NCI-H1417 treated with DMSO at 0.1 percent for 48 hours (cell line): ENCODE data around the gene REXO4.

ENCODE experiments used
- DNase-seq: peaks from one replicate; lab custom pipeline; 2025; lab: John Stamatoyannopoulos, UW

REXO4 gene

GRCh38 chr9:133449760-133450159 is 31.9 kb upstream of the REXO4 start:
- DNase-seq = no peak

- no peak for DNase-seq
Observed at GRCh38 chr9:133448487-133448972, 30.7 kb upstream of the REXO4 start.

GRCh38 chr9:133445293-133445969 is 27.6 kb upstream of the REXO4 start:
- DNase-seq = no peak

- DNase-seq = no peak
Observed at GRCh38 chr9:133443982-133444381, 26.2 kb upstream of the REXO4 start.

- no peak for DNase-seq
Observed at GRCh38 chr9:133443248-133443647, 25.4 kb upstream of the REXO4 start.

- no peak for DNase-seq
Observed at GRCh38 chr9:133441571-133441970, 23.8 kb upstream of the REXO4 start.

GRCh38 chr9:133440874-133441273 is 23.1 kb upstream of the REXO4 start:
- no peak for DNase-seq

- no peak for DNase-seq
Observed at GRCh38 chr9:133439337-133439736, 21.5 kb upstream of the REXO4 start.

GRCh38 chr9:133437753-133438531 is 20.1 kb upstream of the REXO4 start:
- no peak for DNase-seq

GRCh38 chr9:133436681-133437080 is 18.9 kb upstream of the REXO4 start:
- no peak for DNase-seq

- no peak for DNase-seq
Observed at GRCh38 chr9:133433351-133433843, 15.6 kb upstream of the REXO4 start.

- no peak for DNase-seq
Observed at GRCh38 chr9:133430244-133430643, 12.4 kb upstream of the REXO4 start.

GRCh38 chr9:133429641-133430161 is 11.9 kb upstream of the REXO4 start:
- no peak for DNase-seq

- no peak for DNase-seq
Observed at GRCh38 chr9:133429214-133429613, 11.4 kb upstream of the REXO4 start.

- no peak for DNase-seq
Observed at GRCh38 chr9:133428617-133429101, 10.8 kb upstream of the REXO4 start.

GRCh38 chr9:133427658-133428348 is 10.0 kb upstream of the REXO4 start:
- DNase-seq = no peak

GRCh38 chr9:133426011-133426410 is 8.2 kb upstream of the REXO4 start:
- DNase-seq = no peak

GRCh38 chr9:133425049-133425632 is 7.3 kb upstream of the REXO4 start:
- DNase-seq = no peak

- no peak for DNase-seq
Observed at GRCh38 chr9:133424187-133424586, 6.4 kb upstream of the REXO4 start.

GRCh38 chr9:133423216-133423615 is 5.4 kb upstream of the REXO4 start:
- no peak for DNase-seq

GRCh38 chr9:133421615-133422542 is 4.1 kb upstream of the REXO4 start, which contains the start of gene ADAMTS13:
ADAMTS13 (plus strand) TSS chr9:133422367; CDS start chr9:133422444, 77 bp downstream.
- no peak for DNase-seq
